ENCODE data around the gene SOX2. TPM values are rescaled to one million over a fixed set of nuclear protein-coding genes. Genes with fewer than 3 reads are reported as not detected.

SOX2 gene
- polyA plus RNA-seq, 1 donor from 2014 or later = 7.5 TPM

- Histone ChIP-seq H4K20me1 (ENCODE audit: insufficient read depth) (no peaks in the 10 kb centered on the region), H3K9ac (ENCODE audit: low read length) (no peak overlapping the region), H3K4me3 (ENCODE audit: low read length) (no peak overlapping the region), H3K9me3 (ENCODE audit: low read length) (no peaks in the 10 kb centered on the region), H3K4me2 (ENCODE audit: low read length) (no peak overlapping the region), H3K79me2 (replicated peaks; ENCODE audit: insufficient read depth, low read length) (no peaks in the 10 kb centered on the region), H3F3A (ENCODE audit: insufficient read depth, low read length, poor library complexity, severe bottlenecking) (no peaks in the 10 kb centered on the region), H3K9me2 (ENCODE audit: insufficient read depth, low read length) (no peaks in the 10 kb centered on the region), H3K27me3 (ENCODE audit: insufficient read depth, low read depth, low read length) (peaks cover 1% of the 10 kb centered on the region), H3K36me3 (ENCODE audit: insufficient read depth, low read length) (no peaks in the 10 kb centered on the region), H3K27ac (ENCODE audit: low read length) (no peak overlapping the region), H2AFZ (ENCODE audit: low read depth, low read length) (no peak overlapping the region)
- TF ChIP-seq MXI1 (conservative IDR thresholded peaks at IDR 0.05; ENCODE audit: poor library complexity, severe bottlenecking) (no peak), CTCF (IDR thresholded peaks at IDR 0.05; ENCODE audit: poor library complexity, severe bottlenecking) (no peak), EP300 (conservative IDR thresholded peaks at IDR 0.05; ENCODE audit: poor library complexity, severe bottlenecking) (no peak), POLR2AphosphoS5 (IDR thresholded peaks at IDR 0.05) (no peak), TAF1 (IDR thresholded peaks at IDR 0.05; ENCODE audit: low read depth) (no peak), EZH2 (IDR thresholded peaks at IDR 0.05; ENCODE audit: borderline replicate concordance, insufficient read depth, low read length, poor library complexity, severe bottlenecking) (no peak), RAD21 (conservative IDR thresholded peaks at IDR 0.05) (no peak), SMC3 (conservative IDR thresholded peaks at IDR 0.05; ENCODE audit: poor library complexity) (no peak), REST (IDR thresholded peaks at IDR 0.05; ENCODE audit: borderline replicate concordance) (no peak)
Measured at GRCh38 chr3:181690769-181691168, 21.0 kb upstream of the SOX2 start.

GRCh38 chr3:181691901-181692300 is 19.8 kb upstream of the SOX2 start:
- TF ChIP-seq TAF1 (IDR thresholded peaks at IDR 0.05; ENCODE audit: low read depth) = no peak
- TF ChIP-seq CTCF (IDR thresholded peaks at IDR 0.05; ENCODE audit: poor library complexity, severe bottlenecking) = no peak
- TF ChIP-seq EZH2 (IDR thresholded peaks at IDR 0.05; ENCODE audit: borderline replicate concordance, insufficient read depth, low read length, poor library complexity, severe bottlenecking) = no peak
- TF ChIP-seq EP300 (conservative IDR thresholded peaks at IDR 0.05; ENCODE audit: poor library complexity, severe bottlenecking) = no peak
- no peak for TF ChIP-seq MXI1 (conservative IDR thresholded peaks at IDR 0.05; ENCODE audit: poor library complexity, severe bottlenecking)
- TF ChIP-seq POLR2AphosphoS5 (IDR thresholded peaks at IDR 0.05) = no peak
- TF ChIP-seq SMC3 (conservative IDR thresholded peaks at IDR 0.05; ENCODE audit: poor library complexity) = no peak
- TF ChIP-seq REST (IDR thresholded peaks at IDR 0.05; ENCODE audit: borderline replicate concordance) = no peak
- H3K9ac ChIP-seq (ENCODE audit: low read length) = no peak overlapping the region
- H3K4me3 ChIP-seq (ENCODE audit: low read length) = no peak overlapping the region
- peaks cover 9% of the 10 kb centered on the region for H3K27me3 ChIP-seq (ENCODE audit: insufficient read depth, low read depth, low read length)
- H3K9me2 ChIP-seq (ENCODE audit: insufficient read depth, low read length) = no peaks in the 10 kb centered on the region
- H3K9me3 ChIP-seq (ENCODE audit: low read length) = peaks cover 2% of the 10 kb centered on the region
- no peak overlapping the region for H3K4me2 ChIP-seq (ENCODE audit: low read length)
- H3K79me2 ChIP-seq (replicated peaks; ENCODE audit: insufficient read depth, low read length) = no peaks in the 10 kb centered on the region
- H3K27ac ChIP-seq (ENCODE audit: low read length) = no peak overlapping the region
- no peaks in the 10 kb centered on the region for H4K20me1 ChIP-seq (ENCODE audit: insufficient read depth)
- H3F3A ChIP-seq (ENCODE audit: insufficient read depth, low read length, poor library complexity, severe bottlenecking) = no peaks in the 10 kb centered on the region
- H2AFZ ChIP-seq (ENCODE audit: low read depth, low read length) = no peak overlapping the region
- H3K36me3 ChIP-seq (ENCODE audit: insufficient read depth, low read length) = no peaks in the 10 kb centered on the region
